ENCODE results near the gene SEC61A2.
A peak's percentile ranks its signal among the peaks of the same experiment; 100 is the strongest.
"Not testable (repeated sequence)": the region's sequence is repeated elsewhere in the genome, so short reads cannot be mapped to it uniquely, and the experiment has no call there.

The SEC61A2 gene

GRCh38 chr10:12162927-12163326 is 33.5 kb downstream of the SEC61A2 start:
- no peak for DNase-seq

- no peak for DNase-seq
Observed at GRCh38 chr10:12164085-12164484, 34.6 kb downstream of the SEC61A2 start.

GRCh38 chr10:12165036-12165435 is 35.6 kb downstream of the SEC61A2 start:
- no peak for DNase-seq

GRCh38 chr10:12165999-12166775 is 36.7 kb downstream of the SEC61A2 start:
- no peak for DNase-seq

GRCh38 chr10:12171512-12171911 is 42.0 kb downstream of the SEC61A2 start:
- DNase-seq, result not testable (repeated sequence)

- no peak for DNase-seq
Observed at GRCh38 chr10:12177642-12178041, 48.2 kb downstream of the SEC61A2 start.

- DNase-seq, result no peak
Observed at GRCh38 chr10:12179606-12180170, 50.2 kb downstream of the SEC61A2 start.

- no peak for DNase-seq
Observed at GRCh38 chr10:12180221-12180974, 50.9 kb downstream of the SEC61A2 start.

- peak; percentile 52 for DNase-seq
Observed at GRCh38 chr10:12181065-12181775, 51.7 kb downstream of the SEC61A2 start.

- no peak for DNase-seq
Observed at GRCh38 chr10:12184165-12184564, 54.7 kb downstream of the SEC61A2 start.

- DNase-seq, result no peak
Observed at GRCh38 chr10:12186323-12186722, 56.8 kb downstream of the SEC61A2 start.

- no peak for DNase-seq
Observed at GRCh38 chr10:12187321-12187905, 57.9 kb downstream of the SEC61A2 start.

- DNase-seq, result no peak
Observed at GRCh38 chr10:12188656-12189055, 59.2 kb downstream of the SEC61A2 start.

GRCh38 chr10:12189426-12189825 is 59.9 kb downstream of the SEC61A2 start:
- no peak for DNase-seq

GRCh38 chr10:12191715-12192114 is 62.2 kb downstream of the SEC61A2 start:
- DNase-seq, result no peak

GRCh38 chr10:12193193-12193592 is 63.7 kb downstream of the SEC61A2 start:
- DNase-seq, result no peak

GRCh38 chr10:12194752-12195271 is 65.3 kb downstream of the SEC61A2 start:
- DNase-seq, result peak; percentile 13

- no peak for DNase-seq
Observed at GRCh38 chr10:12195281-12195602, 65.8 kb downstream of the SEC61A2 start.

- DNase-seq, result peak; percentile 79
Observed at GRCh38 chr10:12195603-12196506, 66.4 kb downstream of the SEC61A2 start, which contains the start of the genes CDC123 and NUDT5. Gene CDC123 (plus strand): TSS chr10:12196188. CDS start chr10:12196246, 58 bp downstream. Gene NUDT5 (minus strand): TSS chr10:12195891. CDS start chr10:12186291, 9,600 bp downstream.

- DNase-seq, result no peak
Observed at GRCh38 chr10:12196531-12197211, 67.2 kb downstream of the SEC61A2 start.

GRCh38 chr10:12198156-12198555 is 68.7 kb downstream of the SEC61A2 start:
- DNase-seq, result no peak
